HG02798 (cell line): ENCODE data around the gene RPS6KA5.

Experiments used
- ATAC-seq: cut with Tn5 transposase; IDR thresholded peaks from one replicate; pipeline ENCODE4 v1.9.1; 2021; ENCODE audit warnings: mild to moderate bottlenecking; ENCODE audit not compliant: unreplicated experiment, poor library complexity

RPS6KA5 gene

DNA sequence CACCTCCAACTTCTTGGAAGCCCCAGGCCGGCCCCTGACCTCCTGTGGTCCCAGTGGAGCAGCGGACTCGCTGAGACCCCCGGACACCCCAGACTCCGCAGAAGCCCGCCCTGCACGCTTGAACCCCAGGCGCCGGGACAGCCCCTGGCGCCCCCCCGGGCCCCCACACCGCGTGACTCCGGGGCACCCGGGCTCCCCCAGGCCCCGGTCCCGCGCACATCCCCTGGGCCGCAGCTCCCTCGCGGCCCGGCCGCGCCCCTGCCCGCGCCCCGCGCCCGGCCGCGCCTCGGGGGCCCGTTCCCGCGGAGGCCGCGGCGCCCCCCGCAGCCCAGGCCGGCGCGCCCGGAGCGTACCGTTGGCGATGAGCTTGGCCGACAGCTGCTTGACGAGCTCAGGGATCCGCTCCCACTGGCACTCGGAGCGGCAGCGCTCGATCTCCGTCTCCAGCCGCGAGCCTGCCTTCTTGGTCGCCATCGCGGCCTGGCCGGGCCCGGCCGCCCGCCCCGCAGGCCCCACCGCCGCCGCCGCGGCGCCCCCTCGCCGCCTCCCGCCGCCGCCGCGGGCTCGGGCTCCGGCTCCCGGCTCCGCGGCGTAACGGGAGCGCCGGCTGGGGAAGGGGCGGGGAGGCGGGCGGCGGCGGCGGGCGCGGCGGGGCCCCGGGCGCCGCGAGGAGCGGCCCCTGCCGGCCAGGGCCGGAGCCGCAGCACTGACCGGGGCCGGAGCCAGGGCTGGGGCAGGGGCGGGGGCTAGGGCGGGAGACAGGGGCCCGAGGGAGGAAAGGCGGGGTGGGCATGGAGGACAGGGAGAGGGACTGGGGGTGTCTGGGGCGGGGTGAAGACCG is 244.4 kb downstream of the RPS6KA5 start, which contains the start of gene TTC7B:
Gene TTC7B (minus strand): TSS at position 609 of the 841 bp plus-strand sequence. CDS start 135 bp downstream, at position 474.
- ATAC-seq, result peak; percentile 74

GRCh38 chr14:90815572-90815821 is 244.9 kb downstream of the RPS6KA5 start:
- no peak for ATAC-seq

- ATAC-seq, result no peak
These were observed 245.5 kb downstream of the RPS6KA5 start for GRCh38 chr14:90814806-90815571.

GRCh38 chr14:90813442-90813841 is 247.0 kb downstream of the RPS6KA5 start:
- ATAC-seq, result no peak

DNA sequence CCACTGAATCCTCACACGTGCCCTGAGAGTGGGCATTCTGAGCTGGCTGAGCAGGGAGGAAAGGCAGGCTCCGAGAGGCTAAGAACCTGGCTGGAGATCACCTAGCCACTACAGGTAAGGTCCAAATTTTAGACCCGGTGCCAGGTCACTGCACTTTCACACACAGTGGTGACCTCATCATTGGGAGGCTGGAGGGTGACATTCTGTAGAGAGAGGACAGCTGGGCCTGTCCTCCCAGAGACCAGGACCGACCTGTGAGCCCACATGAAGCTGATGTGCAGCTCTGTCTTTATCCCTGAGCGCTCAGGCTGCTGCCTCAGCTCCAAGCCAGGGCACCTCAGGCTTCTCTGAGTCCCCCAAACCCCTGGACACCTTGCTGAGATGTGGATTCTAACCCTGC is 248.3 kb downstream of the RPS6KA5 start:
- ATAC-seq, result no peak

GRCh38 chr14:90811641-90812040 is 248.8 kb downstream of the RPS6KA5 start:
- ATAC-seq, result no peak

GRCh38 chr14:90810806-90811205 is 249.6 kb downstream of the RPS6KA5 start:
- ATAC-seq, result no peak

- no peak for ATAC-seq
These were observed 250.7 kb downstream of the RPS6KA5 start for GRCh38 chr14:90809530-90810312.

DNA sequence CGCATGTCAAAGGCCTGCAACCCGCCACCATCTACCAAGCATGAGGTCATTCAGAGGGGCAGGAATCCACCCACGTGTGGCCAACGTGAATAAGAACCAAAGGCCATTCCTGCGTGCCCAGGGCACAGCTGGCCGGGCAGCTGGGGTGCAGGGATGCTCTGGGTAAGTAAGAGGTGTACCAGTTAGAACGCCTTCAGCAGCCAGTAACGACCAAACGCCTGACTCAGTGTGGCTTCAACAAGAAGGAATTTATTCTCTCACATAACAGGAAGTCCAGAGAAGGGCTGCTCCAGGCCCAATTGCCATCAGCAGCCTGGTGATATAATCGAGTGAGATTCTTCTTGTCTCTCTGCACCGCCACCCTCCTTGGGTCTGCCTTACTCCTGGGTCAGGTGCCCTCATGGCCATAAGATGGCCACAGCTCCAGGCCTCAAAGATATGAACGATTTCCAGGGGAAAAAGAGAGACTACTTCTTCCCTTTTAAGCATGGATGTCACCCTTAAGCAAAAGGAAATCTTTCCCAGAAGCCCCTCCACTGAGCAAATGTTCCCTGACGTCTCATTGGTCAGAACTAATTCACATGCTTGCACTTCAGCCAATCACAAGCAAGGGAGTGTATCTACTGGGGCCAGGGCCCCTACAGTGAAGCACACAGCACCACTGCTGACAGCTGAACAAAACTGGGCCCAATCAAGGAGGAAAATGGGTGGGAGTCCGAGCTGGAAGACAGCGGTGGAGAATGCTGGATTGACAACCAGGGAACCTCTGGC is 251.5 kb downstream of the RPS6KA5 start:
- ATAC-seq, result no peak

DNA sequence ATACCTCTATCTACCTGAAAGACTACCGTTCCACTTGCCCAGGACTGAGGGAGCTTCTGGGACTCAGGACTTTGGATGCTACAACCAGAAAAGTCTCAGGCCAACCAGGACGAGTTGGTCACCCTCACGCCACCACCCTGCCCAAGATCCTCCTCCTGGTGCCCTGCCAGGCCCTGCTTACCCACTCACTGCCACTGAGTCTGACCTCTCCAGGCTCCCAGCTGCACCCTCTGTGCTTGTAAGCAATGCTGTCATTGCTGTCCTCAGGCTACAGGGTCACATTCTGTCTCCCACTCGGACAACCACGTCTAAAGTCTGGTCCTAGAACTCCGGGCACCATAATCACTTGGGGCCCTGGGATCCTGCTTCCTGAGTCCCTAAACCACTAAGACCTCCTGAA is 253.4 kb downstream of the RPS6KA5 start:
- ATAC-seq, result no peak

GRCh38 chr14:90805662-90806540 is 254.5 kb downstream of the RPS6KA5 start:
- no peak for ATAC-seq

DNA sequence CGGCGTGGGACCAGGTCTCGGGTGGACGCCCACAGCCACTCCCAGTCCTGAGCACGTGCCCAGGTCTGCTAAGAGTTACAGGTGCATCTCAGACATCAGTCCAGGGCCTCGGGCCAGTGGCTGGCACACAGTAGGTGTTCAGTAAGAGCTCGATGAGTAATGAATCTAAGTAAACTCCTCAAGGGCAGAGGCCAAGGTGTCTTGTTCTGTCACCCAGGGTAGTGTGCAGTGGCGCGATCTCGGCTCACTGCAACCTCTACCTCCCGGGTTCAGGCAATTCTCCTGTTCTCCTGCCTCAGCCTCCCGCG is 255.4 kb downstream of the RPS6KA5 start:
- no peak for ATAC-seq

- ATAC-seq, result no peak
These were observed 256.0 kb downstream of the RPS6KA5 start for GRCh38 chr14:90804292-90805083.

DNA sequence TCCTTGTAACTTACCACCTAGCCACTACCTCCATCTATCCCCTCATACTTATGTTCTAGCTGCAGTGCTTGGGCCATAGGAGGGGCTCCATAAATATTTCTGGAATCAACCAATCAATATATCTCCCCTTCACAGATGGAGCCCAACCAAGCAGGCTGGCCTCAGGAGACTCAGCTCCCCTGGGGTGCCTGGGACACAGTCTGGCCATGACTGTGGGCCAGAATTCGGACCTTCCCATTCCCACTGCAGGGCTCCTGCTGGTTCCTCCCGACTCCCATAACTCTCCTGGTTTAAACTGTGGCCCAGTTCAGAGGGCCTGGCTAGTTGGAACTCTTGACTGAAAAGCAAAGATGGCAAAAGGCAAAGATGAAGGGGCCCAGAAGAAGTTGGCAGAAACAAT is 257.2 kb downstream of the RPS6KA5 start:
- ATAC-seq, result no peak

- no peak for ATAC-seq
These were observed 261.0 kb downstream of the RPS6KA5 start for GRCh38 chr14:90799420-90799819.

- ATAC-seq, result no peak
These were observed 262.5 kb downstream of the RPS6KA5 start for GRCh38 chr14:90797919-90798318.
